ENCODE data around the gene MCM5.
A peak's percentile ranks its signal among the peaks of the same experiment; 100 is the strongest.
"Not testable (repeated sequence)": the region's sequence is repeated elsewhere in the genome, so short reads cannot be mapped to it uniquely, and the experiment has no call there.

Gene MCM5

GRCh38 chr22:35364230-35364629, 35.7 kb upstream of the MCM5 start:
- DNase-seq (ENCODE audit: low read depth): peak; percentile 80
- not testable (repeated sequence) for H3K9me3 ChIP-seq (ENCODE audit: control insufficient read depth, low read length); H3K36me3 ChIP-seq (ENCODE audit: control insufficient read depth, insufficient read depth, low read length, severe bottlenecking); H3K9ac ChIP-seq (ENCODE audit: low read length); H3K4me3 ChIP-seq (ENCODE audit: low read length); H3K27me3 ChIP-seq (replicated peaks; ENCODE audit: control insufficient read depth, insufficient read depth, low read length); H3K4me1 ChIP-seq (ENCODE audit: control insufficient read depth, insufficient read depth, low read length)

GRCh38 chr22:35367331-35367886, 32.5 kb upstream of the MCM5 start:
- no peak for DNase-seq (ENCODE audit: low read depth)
- Histone ChIP-seq H3K4me1 (ENCODE audit: control insufficient read depth, insufficient read depth, low read length) (peaks cover 21% of the 10 kb centered on the region), H3K9ac (ENCODE audit: low read length) (no peak overlapping the region), H3K27me3 (replicated peaks; ENCODE audit: control insufficient read depth, insufficient read depth, low read length) (no peaks in the 10 kb centered on the region), H3K4me3 (ENCODE audit: low read length) (no peak overlapping the region), H3K9me3 (ENCODE audit: control insufficient read depth, low read length) (no peaks in the 10 kb centered on the region), H3K36me3 (ENCODE audit: control insufficient read depth, insufficient read depth, low read length, severe bottlenecking) (no peaks in the 10 kb centered on the region)

- Histone ChIP-seq H3K9ac (ENCODE audit: low read length) (no peak overlapping the region), H3K4me1 (ENCODE audit: control insufficient read depth, insufficient read depth, low read length) (peaks cover 21% of the 10 kb centered on the region), H3K4me3 (ENCODE audit: low read length) (no peak overlapping the region), H3K9me3 (ENCODE audit: control insufficient read depth, low read length) (no peaks in the 10 kb centered on the region), H3K36me3 (ENCODE audit: control insufficient read depth, insufficient read depth, low read length, severe bottlenecking) (no peaks in the 10 kb centered on the region), H3K27me3 (replicated peaks; ENCODE audit: control insufficient read depth, insufficient read depth, low read length) (no peaks in the 10 kb centered on the region)
- DNase-seq (ENCODE audit: low read depth): no peak
Measured at GRCh38 chr22:35368386-35368785, 31.6 kb upstream of the MCM5 start.

- DNase-seq (ENCODE audit: low read depth): no peak
- no peaks in the 10 kb centered on the region for H3K27me3 ChIP-seq (replicated peaks; ENCODE audit: control insufficient read depth, insufficient read depth, low read length)
- peak overlapping the region; percentile 28 for H3K9ac ChIP-seq (ENCODE audit: low read length)
- no peaks in the 10 kb centered on the region for H3K36me3 ChIP-seq (ENCODE audit: control insufficient read depth, insufficient read depth, low read length, severe bottlenecking)
- H3K4me3 ChIP-seq (ENCODE audit: low read length): no peak overlapping the region
- H3K9me3 ChIP-seq (ENCODE audit: control insufficient read depth, low read length): no peaks in the 10 kb centered on the region
- H3K4me1 ChIP-seq (ENCODE audit: control insufficient read depth, insufficient read depth, low read length): peaks cover 24% of the 10 kb centered on the region
Measured at GRCh38 chr22:35369996-35370395, 29.9 kb upstream of the MCM5 start.

- no peaks in the 10 kb centered on the region for H3K9me3 ChIP-seq (ENCODE audit: control insufficient read depth, low read length)
- no peak for DNase-seq (ENCODE audit: low read depth)
- no peaks in the 10 kb centered on the region for H3K27me3 ChIP-seq (replicated peaks; ENCODE audit: control insufficient read depth, insufficient read depth, low read length)
- no peak overlapping the region for H3K4me3 ChIP-seq (ENCODE audit: low read length)
- H3K4me1 ChIP-seq (ENCODE audit: control insufficient read depth, insufficient read depth, low read length): peaks cover 57% of the 10 kb centered on the region
- H3K36me3 ChIP-seq (ENCODE audit: control insufficient read depth, insufficient read depth, low read length, severe bottlenecking): no peaks in the 10 kb centered on the region
- no peak overlapping the region for H3K9ac ChIP-seq (ENCODE audit: low read length)
Measured at GRCh38 chr22:35373781-35374180, 26.2 kb upstream of the MCM5 start.

- no peak for DNase-seq (ENCODE audit: low read depth)
- no peak overlapping the region for H3K4me3 ChIP-seq (ENCODE audit: low read length)
Measured at GRCh38 chr22:35375031-35375430, 24.9 kb upstream of the MCM5 start.

GRCh38 chr22:35375526-35375925, 24.4 kb upstream of the MCM5 start:
- no peaks in the 10 kb centered on the region for H3K9me3 ChIP-seq (ENCODE audit: control insufficient read depth, low read length)

More at GRCh38 chr22:35375031-35375430, 24.9 kb upstream of the MCM5 start:
- H3K27me3 ChIP-seq (replicated peaks; ENCODE audit: control insufficient read depth, insufficient read depth, low read length): no peaks in the 10 kb centered on the region
- H3K9ac ChIP-seq (ENCODE audit: low read length): peak overlapping the region; percentile 59
- no peaks in the 10 kb centered on the region for H3K9me3 ChIP-seq (ENCODE audit: control insufficient read depth, low read length)
- no peaks in the 10 kb centered on the region for H3K36me3 ChIP-seq (ENCODE audit: control insufficient read depth, insufficient read depth, low read length, severe bottlenecking)
- H3K4me1 ChIP-seq (ENCODE audit: control insufficient read depth, insufficient read depth, low read length): peaks cover 63% of the 10 kb centered on the region

GRCh38 chr22:35376728-35377472, 23.0 kb upstream of the MCM5 start:
- H3K4me1 ChIP-seq (ENCODE audit: control insufficient read depth, insufficient read depth, low read length): peaks cover 67% of the 10 kb centered on the region
- H3K9ac ChIP-seq (ENCODE audit: low read length): peak overlapping the region; percentile 78
- no peaks in the 10 kb centered on the region for H3K9me3 ChIP-seq (ENCODE audit: control insufficient read depth, low read length)
- DNase-seq (ENCODE audit: low read depth): peak; percentile 98
- peak overlapping the region; percentile 30 for H3K4me3 ChIP-seq (ENCODE audit: low read length)
- no peaks in the 10 kb centered on the region for H3K27me3 ChIP-seq (replicated peaks; ENCODE audit: control insufficient read depth, insufficient read depth, low read length)
- no peaks in the 10 kb centered on the region for H3K36me3 ChIP-seq (ENCODE audit: control insufficient read depth, insufficient read depth, low read length, severe bottlenecking)

More at GRCh38 chr22:35375526-35375925, 24.4 kb upstream of the MCM5 start:
- no peaks in the 10 kb centered on the region for H3K36me3 ChIP-seq (ENCODE audit: control insufficient read depth, insufficient read depth, low read length, severe bottlenecking)
- H3K4me3 ChIP-seq (ENCODE audit: low read length): no peak overlapping the region
- H3K4me1 ChIP-seq (ENCODE audit: control insufficient read depth, insufficient read depth, low read length): peaks cover 63% of the 10 kb centered on the region
- peak overlapping the region; percentile 59 for H3K9ac ChIP-seq (ENCODE audit: low read length)
- no peak for DNase-seq (ENCODE audit: low read depth)
- H3K27me3 ChIP-seq (replicated peaks; ENCODE audit: control insufficient read depth, insufficient read depth, low read length): no peaks in the 10 kb centered on the region

- Histone ChIP-seq H3K4me3 (ENCODE audit: low read length) (no peak overlapping the region), H3K9me3 (ENCODE audit: control insufficient read depth, low read length) (no peaks in the 10 kb centered on the region), H3K9ac (ENCODE audit: low read length) (peak overlapping the region; percentile 78), H3K36me3 (ENCODE audit: control insufficient read depth, insufficient read depth, low read length, severe bottlenecking) (peaks cover under 1% of the 10 kb centered on the region), H3K27me3 (replicated peaks; ENCODE audit: control insufficient read depth, insufficient read depth, low read length) (no peaks in the 10 kb centered on the region), H3K4me1 (ENCODE audit: control insufficient read depth, insufficient read depth, low read length) (peaks cover 65% of the 10 kb centered on the region)
- DNase-seq (ENCODE audit: low read depth): no peak
Measured at GRCh38 chr22:35377735-35378134, 22.2 kb upstream of the MCM5 start.

GRCh38 chr22:35378621-35379020, 21.3 kb upstream of the MCM5 start:
- no peak for DNase-seq (ENCODE audit: low read depth)
- H3K27me3 ChIP-seq (replicated peaks; ENCODE audit: control insufficient read depth, insufficient read depth, low read length): no peaks in the 10 kb centered on the region
- peaks cover 9% of the 10 kb centered on the region for H3K36me3 ChIP-seq (ENCODE audit: control insufficient read depth, insufficient read depth, low read length, severe bottlenecking)
- no peaks in the 10 kb centered on the region for H3K9me3 ChIP-seq (ENCODE audit: control insufficient read depth, low read length)
- no peak overlapping the region for H3K9ac ChIP-seq (ENCODE audit: low read length)
- H3K4me3 ChIP-seq (ENCODE audit: low read length): no peak overlapping the region
- H3K4me1 ChIP-seq (ENCODE audit: control insufficient read depth, insufficient read depth, low read length): peaks cover 74% of the 10 kb centered on the region

GRCh38 chr22:35379146-35379993, 20.6 kb upstream of the MCM5 start:
- peaks cover 17% of the 10 kb centered on the region for H3K36me3 ChIP-seq (ENCODE audit: control insufficient read depth, insufficient read depth, low read length, severe bottlenecking)
- no peak overlapping the region for H3K4me3 ChIP-seq (ENCODE audit: low read length)
- peaks cover 79% of the 10 kb centered on the region for H3K4me1 ChIP-seq (ENCODE audit: control insufficient read depth, insufficient read depth, low read length)
- H3K27me3 ChIP-seq (replicated peaks; ENCODE audit: control insufficient read depth, insufficient read depth, low read length): no peaks in the 10 kb centered on the region
- no peak for DNase-seq (ENCODE audit: low read depth)
- no peaks in the 10 kb centered on the region for H3K9me3 ChIP-seq (ENCODE audit: control insufficient read depth, low read length)
- no peak overlapping the region for H3K9ac ChIP-seq (ENCODE audit: low read length)

Measured in adipocyte (in vitro differentiated cells).